GM10248 (cell line): ENCODE results near the gene NOX5.

Source experiments
- CTCF ChIA-PET: fragments of 300-600 bp; sonication (Branson Sonifier 250); formaldehyde crosslinking; extraction: SDS; loops from one replicate; lab custom pipeline; 2021; ENCODE audit warnings: antibody characterized with exemption; lab: Yijun Ruan, JAX
- POLR2A ChIA-PET: fragments of 350-650 bp; sonication (Branson Sonifier 250); formaldehyde crosslinking; extraction: SDS; loops from one replicate; lab custom pipeline; 2020; ENCODE audit warnings: antibody characterized with exemption; lab: Yijun Ruan, JAX
- DNase-seq: peaks from one replicate; pipeline ENCODE4 v3.0.0; 2012; ENCODE audit errors: extremely low spot score
- CTCF ChIP-seq: IDR thresholded peaks from 2 replicates; pipeline ENCODE4 v1.5.1; 2012; ENCODE audit warnings: mild to moderate bottlenecking, low read depth; ENCODE audit errors: extremely low read depth, missing control alignments, control extremely low read depth

The NOX5 gene

GRCh38 chr15:68985361-68985891 is 29.1 kb upstream of the NOX5 start:
- POLR2A ChIA-PET = interaction anchor here (0.7 kb wide), 1 partner anchor 25 kb away, joined by 12 read pairs; no protein-coding TSS in a partner anchor
- TF ChIP-seq CTCF = no peak
- no peak for DNase-seq
- CTCF ChIA-PET = interaction anchor here (1.2 to 1.3 kb wide), 2 partner anchors 11 to 14 kb away, joined by 3 read pairs; no protein-coding TSS in a partner anchor

- ChIA-PET CTCF (no interaction called here), POLR2A (no interaction called here)
- TF ChIP-seq CTCF = no peak
- DNase-seq = no peak
These were observed 28.2 kb upstream of the NOX5 start for GRCh38 chr15:68986322-68986721.

- CTCF ChIA-PET = no interaction called here
- POLR2A ChIA-PET = no interaction called here
- TF ChIP-seq CTCF = no peak
- no peak for DNase-seq
These were observed 27.4 kb upstream of the NOX5 start for GRCh38 chr15:68987120-68987519.

GRCh38 chr15:68987676-68988075 is 26.8 kb upstream of the NOX5 start:
- no peak for TF ChIP-seq CTCF
- CTCF ChIA-PET = no interaction called here
- no peak for DNase-seq
- POLR2A ChIA-PET = no interaction called here

- ChIA-PET CTCF (interaction anchor here (1.3 kb wide), 1 partner anchor 43 kb away, joined by 3 read pairs; no protein-coding TSS in a partner anchor), POLR2A (no interaction called here)
These were observed 24.8 kb upstream of the NOX5 start for GRCh38 chr15:68989541-68990230.

More at GRCh38 chr15:68989541-68990230, 24.8 kb upstream of the NOX5 start:
- TF ChIP-seq CTCF = no peak
- DNase-seq = no peak
